Measurements from ENCODE around the gene SLC14A1.
"Not testable (repeated sequence)": the region's sequence is repeated elsewhere in the genome, so short reads cannot be mapped to it uniquely, and the experiment has no call there.

The SLC14A1 gene

GRCh38 chr18:45749918-45750689 is 26.1 kb downstream of the SLC14A1 start:
- H3K4me3 ChIP-seq (ENCODE audit: low read depth, low read length): no peak overlapping the region
- TF ChIP-seq CTCF (IDR thresholded peaks at IDR 0.05; ENCODE audit: control insufficient read depth, extremely low read depth, insufficient read depth): no peak
- no peak for DNase-seq (ENCODE audit: low read depth)

- no peak overlapping the region for H3K4me3 ChIP-seq (ENCODE audit: low read depth, low read length)
- DNase-seq (ENCODE audit: low read depth): no peak
- TF ChIP-seq CTCF (IDR thresholded peaks at IDR 0.05; ENCODE audit: control insufficient read depth, extremely low read depth, insufficient read depth): no peak
Measured at GRCh38 chr18:45751766-45752165, 27.8 kb downstream of the SLC14A1 start.

GRCh38 chr18:45752681-45753080 is 28.7 kb downstream of the SLC14A1 start:
- DNase-seq (ENCODE audit: low read depth): no peak
- no peak overlapping the region for H3K4me3 ChIP-seq (ENCODE audit: low read depth, low read length)
- no peak for TF ChIP-seq CTCF (IDR thresholded peaks at IDR 0.05; ENCODE audit: control insufficient read depth, extremely low read depth, insufficient read depth)

- no peak for DNase-seq (ENCODE audit: low read depth)
- TF ChIP-seq CTCF (IDR thresholded peaks at IDR 0.05; ENCODE audit: control insufficient read depth, extremely low read depth, insufficient read depth): no peak
- H3K4me3 ChIP-seq (ENCODE audit: low read depth, low read length): no peak overlapping the region
Measured at GRCh38 chr18:45753286-45753685, 29.3 kb downstream of the SLC14A1 start.

- peak; percentile 70 for DNase-seq (ENCODE audit: low read depth)
- no peak for TF ChIP-seq CTCF (IDR thresholded peaks at IDR 0.05; ENCODE audit: control insufficient read depth, extremely low read depth, insufficient read depth)
- H3K4me3 ChIP-seq (ENCODE audit: low read depth, low read length): no peak overlapping the region
Measured at GRCh38 chr18:45755934-45756333, 32.0 kb downstream of the SLC14A1 start.

- no peak for TF ChIP-seq CTCF (IDR thresholded peaks at IDR 0.05; ENCODE audit: control insufficient read depth, extremely low read depth, insufficient read depth)
- no peak overlapping the region for H3K4me3 ChIP-seq (ENCODE audit: low read depth, low read length)
- no peak for DNase-seq (ENCODE audit: low read depth)
Measured at GRCh38 chr18:45757005-45757404, 33.0 kb downstream of the SLC14A1 start.

GRCh38 chr18:45757644-45758043 is 33.7 kb downstream of the SLC14A1 start:
- DNase-seq (ENCODE audit: low read depth); H3K4me3 ChIP-seq (ENCODE audit: low read depth, low read length): not testable (repeated sequence)

All from LNCaP clone FGC (cell line).